HPDE6-E6E7 (cell line): ENCODE results near the gene MCM5.

Experiments used
- DNase-seq: peaks from one replicate; pipeline ENCODE4 v3.0.0; 2011; ENCODE audit warnings: missing footprints; ENCODE audit errors: extremely low spot score

MCM5 gene

DNA sequence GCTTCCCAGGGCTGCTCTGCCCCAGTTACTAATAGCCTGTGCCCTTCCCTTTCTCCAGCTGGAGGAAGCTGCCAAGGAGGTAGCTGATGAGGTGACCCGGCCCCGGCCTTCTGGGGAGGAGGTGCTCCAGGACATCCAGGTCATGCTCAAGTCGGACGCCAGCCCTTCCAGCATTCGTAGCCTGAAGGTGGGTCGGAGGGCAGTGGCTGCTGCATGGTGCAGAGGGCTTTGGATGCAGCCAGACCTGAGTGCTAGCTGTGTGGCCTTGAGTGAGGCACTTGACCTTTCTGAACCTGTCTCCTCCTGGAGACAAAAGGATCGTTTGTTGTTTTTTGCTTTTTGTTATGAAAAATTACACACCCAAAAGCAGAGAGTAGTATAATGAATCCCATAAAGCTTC is 3.4 kb downstream of the MCM5 start:
- no peak for DNase-seq

GRCh38 chr22:35404176-35404575 is 4.2 kb downstream of the MCM5 start:
- DNase-seq: no peak

GRCh38 chr22:35406443-35406842 is 6.5 kb downstream of the MCM5 start:
- no peak for DNase-seq

- no peak for DNase-seq
These were observed 7.4 kb downstream of the MCM5 start for GRCh38 chr22:35407362-35407761.

- DNase-seq: no peak
These were observed 10.1 kb downstream of the MCM5 start for GRCh38 chr22:35409783-35410662.

- DNase-seq: no peak
These were observed 10.7 kb downstream of the MCM5 start for GRCh38 chr22:35410663-35411034.

DNA sequence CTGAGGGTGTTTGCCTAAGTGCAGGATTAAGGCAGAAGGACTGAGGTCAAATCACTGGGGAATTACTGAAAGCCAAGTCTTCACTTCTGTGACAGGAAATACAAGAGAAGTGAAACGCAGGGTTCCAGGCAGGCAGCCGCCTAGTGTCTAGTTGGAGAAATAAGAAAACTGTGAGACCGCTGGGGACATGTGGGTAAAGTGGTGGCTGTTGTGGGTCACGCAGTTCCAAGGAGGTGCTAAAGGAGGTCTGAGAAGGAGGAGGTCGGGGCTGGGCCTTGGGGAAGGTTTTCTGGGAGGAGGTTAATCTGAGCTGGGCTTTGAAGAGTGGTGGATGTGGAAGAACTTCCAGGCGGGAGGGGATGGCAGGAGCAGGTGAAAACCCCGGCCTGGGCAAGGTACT is 11.2 kb downstream of the MCM5 start:
- DNase-seq: no peak

DNA sequence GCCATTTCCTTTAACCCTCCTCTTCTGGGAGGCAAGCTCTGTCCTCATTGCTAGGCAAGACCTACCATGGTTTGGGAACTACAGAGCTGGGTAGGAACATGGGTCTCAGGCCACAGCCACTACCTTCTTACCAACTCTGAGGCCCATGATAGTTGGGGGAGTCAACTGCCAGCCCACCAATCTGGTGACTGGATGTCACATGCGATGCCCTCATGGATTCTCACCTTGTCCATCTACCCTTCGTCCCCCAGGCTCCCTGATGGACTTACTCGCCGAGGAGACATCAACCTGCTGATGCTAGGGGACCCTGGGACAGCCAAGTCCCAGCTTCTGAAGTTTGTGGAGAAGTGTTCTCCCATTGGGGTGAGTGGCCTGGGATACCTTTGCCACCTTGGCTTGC is 13.7 kb downstream of the MCM5 start:
- DNase-seq: no peak

- DNase-seq: no peak
These were observed 17.7 kb downstream of the MCM5 start for GRCh38 chr22:35417606-35418005.

DNA sequence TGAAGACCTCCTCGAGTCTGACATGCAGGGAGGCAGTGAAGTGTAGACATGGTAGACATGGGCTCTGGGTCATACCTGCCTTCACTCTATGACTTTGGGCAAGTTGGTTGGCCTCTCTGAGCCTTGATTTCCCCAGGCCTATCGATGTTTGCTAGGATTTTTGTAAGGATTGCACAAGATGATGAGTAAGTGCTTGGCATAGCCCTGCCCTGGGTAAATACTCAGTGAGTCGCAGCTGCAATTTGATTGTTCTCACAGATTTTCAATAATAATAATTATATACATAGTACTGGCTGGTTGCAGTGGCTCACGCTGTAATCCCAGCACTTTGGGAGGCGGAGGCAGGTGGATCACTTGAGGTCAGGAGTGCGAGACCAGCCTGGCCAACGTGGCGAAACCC is 18.1 kb downstream of the MCM5 start:
- peak; percentile 28 for DNase-seq

- DNase-seq: no peak
These were observed 18.8 kb downstream of the MCM5 start for GRCh38 chr22:35418731-35419130.

DNA sequence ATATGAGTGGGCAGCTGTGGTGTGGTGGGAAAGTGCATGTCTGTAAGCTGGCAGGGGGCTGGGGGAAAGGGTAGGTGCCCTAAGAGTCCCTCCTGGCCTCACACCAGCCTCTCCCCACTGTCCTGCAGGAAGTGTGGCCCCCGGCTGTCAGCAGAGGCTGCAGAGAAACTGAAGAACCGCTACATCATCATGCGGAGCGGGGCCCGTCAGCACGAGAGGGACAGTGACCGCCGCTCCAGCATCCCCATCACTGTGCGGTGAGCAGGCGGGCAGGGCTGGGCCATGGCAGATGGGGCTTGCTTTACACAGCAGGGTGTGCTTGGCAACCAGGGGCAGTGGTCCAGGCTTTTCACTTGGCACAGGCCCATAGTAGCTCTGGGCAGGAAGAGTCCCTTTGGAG is 19.8 kb downstream of the MCM5 start:
- no peak for DNase-seq

DNA sequence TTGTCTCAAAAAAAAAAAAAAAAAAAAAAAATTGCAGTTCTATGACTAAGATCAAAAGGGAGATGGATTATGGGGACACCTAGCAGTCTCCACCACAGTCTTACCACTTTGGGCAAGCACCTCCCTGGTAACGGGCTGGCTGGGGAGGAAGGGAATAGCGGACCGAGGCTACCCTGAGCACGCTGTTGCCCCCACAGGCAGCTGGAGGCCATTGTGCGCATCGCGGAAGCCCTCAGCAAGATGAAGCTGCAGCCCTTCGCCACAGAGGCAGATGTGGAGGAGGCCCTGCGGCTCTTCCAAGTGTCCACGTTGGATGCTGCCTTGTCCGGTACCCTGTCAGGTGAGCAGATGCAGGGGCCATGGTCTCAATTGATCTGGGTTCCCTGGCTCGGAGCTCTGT is 21.2 kb downstream of the MCM5 start:
- DNase-seq: no peak

GRCh38 chr22:35422145-35422544 is 22.2 kb downstream of the MCM5 start:
- DNase-seq: no peak

- DNase-seq: no peak
These were observed 23.0 kb downstream of the MCM5 start for GRCh38 chr22:35422936-35423335.

DNA sequence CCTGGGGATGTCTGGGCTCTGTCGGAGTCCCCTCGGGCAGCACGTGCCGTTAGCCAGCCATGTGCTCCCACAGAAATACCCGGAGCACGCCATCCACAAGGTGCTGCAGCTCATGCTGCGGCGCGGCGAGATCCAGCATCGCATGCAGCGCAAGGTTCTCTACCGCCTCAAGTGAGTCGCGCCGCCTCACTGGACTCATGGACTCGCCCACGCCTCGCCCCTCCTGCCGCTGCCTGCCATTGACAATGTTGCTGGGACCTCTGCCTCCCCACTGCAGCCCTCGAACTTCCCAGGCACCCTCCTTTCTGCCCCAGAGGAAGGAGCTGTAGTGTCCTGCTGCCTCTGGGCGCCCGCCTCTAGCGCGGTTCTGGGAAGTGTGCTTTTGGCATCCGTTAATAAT is 24.1 kb downstream of the MCM5 start:
- no peak for DNase-seq

- DNase-seq: no peak
These were observed 24.8 kb downstream of the MCM5 start for GRCh38 chr22:35424761-35425160.

GRCh38 chr22:35425546-35425945 is 25.6 kb downstream of the MCM5 start:
- no peak for DNase-seq

- DNase-seq: peak; percentile 49
These were observed 26.2 kb downstream of the MCM5 start for GRCh38 chr22:35425971-35426800.

- DNase-seq: no peak
These were observed 26.8 kb downstream of the MCM5 start for GRCh38 chr22:35426801-35427140.

DNA sequence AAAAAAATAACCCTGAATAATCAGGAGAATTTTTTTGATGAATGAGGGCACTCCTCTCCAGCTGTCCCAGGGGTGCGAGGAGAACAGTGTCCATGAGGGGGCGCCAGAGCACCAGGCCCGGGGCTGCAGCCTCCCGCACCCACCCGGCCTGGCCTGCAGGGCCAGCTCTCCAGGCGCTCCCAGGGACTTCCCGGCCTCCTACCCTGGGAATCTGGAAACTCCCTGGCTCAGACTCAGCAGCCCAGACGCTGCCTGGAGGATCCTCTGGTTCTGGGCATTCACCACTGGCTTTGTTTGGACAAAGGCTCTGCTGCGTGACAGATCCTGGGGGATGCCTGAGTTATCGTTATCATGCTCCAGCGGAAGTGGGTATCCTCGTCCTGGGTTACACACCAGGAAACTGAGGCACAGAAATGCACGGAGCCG is 31.0 kb downstream of the MCM5 start:
- DNase-seq: peak; percentile 58

- no peak for DNase-seq
These were observed 31.7 kb downstream of the MCM5 start for GRCh38 chr22:35431483-35432227.
